ENCODE results near the gene CASKIN1.

CASKIN1 gene

DNA sequence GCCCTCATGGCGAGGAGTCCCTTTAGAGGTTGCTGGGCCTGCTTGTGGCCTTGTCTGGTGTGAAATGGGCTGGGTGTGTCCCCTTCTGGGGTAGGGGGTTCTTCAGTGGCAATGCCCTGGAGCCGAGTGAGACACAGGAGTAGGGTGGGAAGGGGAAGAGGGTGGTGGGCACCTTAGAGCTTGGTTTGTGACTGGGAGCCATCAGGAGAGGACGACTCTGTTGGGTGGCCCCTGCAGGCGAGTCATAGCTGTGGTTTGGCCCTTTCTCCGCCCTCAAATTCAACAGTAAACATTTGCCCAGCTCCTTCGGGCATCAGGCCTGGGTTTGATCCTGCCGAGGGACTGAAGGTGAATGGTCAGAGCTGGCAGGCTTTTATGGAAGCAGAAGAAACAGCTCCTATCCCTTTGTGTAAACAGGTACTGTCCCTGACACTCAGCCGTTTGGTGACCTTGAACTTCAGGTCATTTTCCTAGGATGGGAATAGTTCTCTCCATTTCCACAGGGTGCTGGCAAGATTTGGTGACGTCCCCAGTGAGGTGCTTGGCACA lies 29.9 kb upstream of the CASKIN1 start:
- Histone ChIP-seq H3K9me3 (ENCODE audit: control insufficient read depth in 5 of 5, low read length in 5 of 5) (no peaks in the 10 kb centered on the region), H3K4me1 (ENCODE audit: control insufficient read depth in 5 of 5, insufficient read depth in 5 of 5, low read length in 5 of 5) (peaks cover 0 to 28% (median 20%) of the 10 kb centered on the region in 5 donors), H3K27ac (ENCODE audit: low read depth, low read length) (no peak overlapping the region), H3K9ac (ENCODE audit: low read length in 5 of 5) (no peak overlapping the region), H3K27me3 (ENCODE audit: control insufficient read depth in 5 of 5, insufficient read depth in 4 of 5, low read length in 5 of 5) (no peaks in the 10 kb centered on the region), H3K36me3 (ENCODE audit: control insufficient read depth in 5 of 5, insufficient read depth in 5 of 5, low read length in 5 of 5) (peaks cover 0 to 43% (median 33%) of the 10 kb centered on the region in 5 donors), H3K4me3 (ENCODE audit: low read depth in 1 of 5, low read length in 5 of 5) (no peak overlapping the region)

DNA sequence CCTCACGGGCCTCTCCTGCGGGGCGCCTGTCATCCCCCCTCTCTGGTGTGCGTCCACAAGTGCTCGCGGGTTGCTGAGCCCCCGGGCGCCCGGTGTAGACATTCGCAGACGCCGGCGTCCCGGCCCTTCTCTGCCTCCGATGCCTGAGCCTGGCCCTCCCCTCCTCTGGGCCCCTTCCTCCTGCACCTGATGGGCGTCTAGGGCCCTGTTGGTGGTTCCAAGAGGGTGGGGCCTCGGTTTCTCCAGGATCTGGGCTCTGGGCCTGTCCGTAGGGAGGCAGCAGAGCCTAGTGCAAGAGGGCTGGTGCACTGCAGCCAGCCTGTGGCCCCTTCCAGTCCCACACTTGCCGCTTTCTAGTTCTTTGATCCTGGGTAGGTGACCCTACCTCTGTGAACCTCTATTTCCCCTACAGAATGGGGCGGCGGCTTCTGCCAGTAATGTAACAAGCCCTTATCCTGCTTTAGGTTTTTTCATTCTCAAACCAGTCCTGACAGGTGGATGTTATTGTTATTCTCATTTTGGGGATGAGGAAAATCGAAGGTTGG lies 27.6 kb upstream of the CASKIN1 start:
- peak overlapping the region; percentile 56 to 98 (median 92) for H3K9ac ChIP-seq (ENCODE audit: low read length in 5 of 5)
- H3K9me3 ChIP-seq (ENCODE audit: control insufficient read depth in 5 of 5, low read length in 5 of 5): no peaks in the 10 kb centered on the region
- H3K27ac ChIP-seq (ENCODE audit: low read depth, low read length): peak overlapping the region; percentile 80
- H3K4me3 ChIP-seq (ENCODE audit: low read depth in 1 of 5, low read length in 5 of 5): peak overlapping the region; percentile 74 to 90 (median 80)
- H3K4me1 ChIP-seq (ENCODE audit: control insufficient read depth in 5 of 5, insufficient read depth in 5 of 5, low read length in 5 of 5): peaks cover 0 to 20% (median 19%) of the 10 kb centered on the region in 5 donors
- no peaks in the 10 kb centered on the region for H3K27me3 ChIP-seq (ENCODE audit: control insufficient read depth in 5 of 5, insufficient read depth in 4 of 5, low read length in 5 of 5)
- peaks cover 0 to 21% (median 14%) of the 10 kb centered on the region in 5 donors for H3K36me3 ChIP-seq (ENCODE audit: control insufficient read depth in 5 of 5, insufficient read depth in 5 of 5, low read length in 5 of 5)

DNA sequence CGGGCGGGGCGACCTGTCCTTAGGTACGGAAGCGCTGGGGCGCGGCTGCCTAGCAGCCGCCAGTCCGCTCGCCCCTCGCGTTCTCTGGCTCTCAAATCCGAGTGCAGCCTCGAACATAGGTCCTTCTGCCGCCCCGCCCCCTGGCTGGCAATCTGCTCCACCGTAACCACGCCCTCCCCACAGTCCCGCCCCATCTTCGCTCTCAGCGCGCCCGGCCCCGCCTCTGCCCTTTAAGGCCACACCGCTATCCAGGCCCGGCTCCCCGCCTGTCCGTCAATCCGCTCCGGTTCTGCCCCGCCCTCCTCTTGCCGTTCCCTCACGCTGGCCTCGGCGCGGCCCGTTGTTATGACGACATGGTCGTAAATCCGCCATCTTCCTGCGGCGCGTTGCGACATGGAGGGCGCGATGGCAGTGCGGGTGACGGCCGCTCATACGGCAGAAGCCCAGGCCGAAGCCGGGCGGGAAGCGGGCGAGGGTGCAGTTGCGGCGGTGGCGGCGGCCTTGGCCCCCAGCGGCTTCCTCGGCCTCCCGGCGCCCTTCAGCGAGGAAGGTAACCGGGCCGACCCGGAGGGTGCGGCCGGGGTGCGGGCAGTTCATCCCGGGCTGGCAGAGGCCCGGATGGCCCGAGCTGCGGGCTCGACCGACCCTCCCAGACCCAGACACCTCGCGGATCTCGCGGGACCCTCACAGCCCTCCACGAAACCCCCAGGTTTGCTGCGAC lies 27.0 kb upstream of the CASKIN1 start, which contains the start of gene E4F1:
Gene E4F1, plus strand, starts transcription at position 371 of the 721 bp plus-strand sequence. Its CDS starts 23 bp downstream, at position 394.
- H3K9me3 ChIP-seq (ENCODE audit: control insufficient read depth in 5 of 5, low read length in 5 of 5): no peaks in the 10 kb centered on the region
- peaks cover 0 to 20% (median 19%) of the 10 kb centered on the region in 5 donors for H3K4me1 ChIP-seq (ENCODE audit: control insufficient read depth in 5 of 5, insufficient read depth in 5 of 5, low read length in 5 of 5)
- H3K36me3 ChIP-seq (ENCODE audit: control insufficient read depth in 5 of 5, insufficient read depth in 5 of 5, low read length in 5 of 5): peaks cover 0 to 14% (median 7%) of the 10 kb centered on the region in 5 donors
- no peaks in the 10 kb centered on the region for H3K27me3 ChIP-seq (ENCODE audit: control insufficient read depth in 5 of 5, insufficient read depth in 4 of 5, low read length in 5 of 5)
- peak within 1 kb of the TSS; percentile 80 for H3K27ac ChIP-seq (ENCODE audit: low read depth, low read length)
- peak within 1 kb of the TSS; percentile 56 to 98 (median 92) for H3K9ac ChIP-seq (ENCODE audit: low read length in 5 of 5)
- peak within 1 kb of the TSS; percentile 74 to 90 (median 80) for H3K4me3 ChIP-seq (ENCODE audit: low read depth in 1 of 5, low read length in 5 of 5)

DNA sequence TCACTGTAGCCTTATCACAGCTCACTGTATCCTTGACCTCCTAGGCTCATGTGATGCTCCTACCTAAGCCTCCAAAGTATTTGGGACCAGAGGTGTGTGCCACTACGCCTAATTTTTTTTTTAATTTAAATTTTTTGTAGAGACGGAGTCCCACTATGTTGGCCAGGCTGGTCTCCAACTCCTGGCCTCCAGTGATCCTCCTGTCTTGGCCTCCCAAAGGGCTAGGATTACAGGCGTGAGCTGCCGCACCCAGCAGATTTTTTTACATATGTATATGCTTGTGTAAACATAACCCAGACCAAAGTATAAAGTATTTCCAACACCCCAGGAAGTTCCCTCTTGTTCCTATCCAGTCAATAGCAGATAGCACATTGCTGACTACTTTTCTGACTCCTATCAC lies 19.9 kb upstream of the CASKIN1 start:
- H3K27me3 ChIP-seq (ENCODE audit: control insufficient read depth in 5 of 5, insufficient read depth in 4 of 5, low read length in 5 of 5): no peaks in the 10 kb centered on the region
- no peak overlapping the region for H3K4me3 ChIP-seq (ENCODE audit: low read depth in 1 of 5, low read length in 5 of 5)
- H3K9me3 ChIP-seq (ENCODE audit: control insufficient read depth in 5 of 5, low read length in 5 of 5): no peaks in the 10 kb centered on the region
- H3K9ac ChIP-seq (ENCODE audit: low read length in 5 of 5): no peak overlapping the region
- peaks cover 0 to 8% (median 0%) of the 10 kb centered on the region in 5 donors for H3K36me3 ChIP-seq (ENCODE audit: control insufficient read depth in 5 of 5, insufficient read depth in 5 of 5, low read length in 5 of 5)
- peaks cover 6 to 31% (median 22%) of the 10 kb centered on the region in 5 donors for H3K4me1 ChIP-seq (ENCODE audit: control insufficient read depth in 5 of 5, insufficient read depth in 5 of 5, low read length in 5 of 5)
- H3K27ac ChIP-seq (ENCODE audit: low read depth, low read length): no peak overlapping the region

DNA sequence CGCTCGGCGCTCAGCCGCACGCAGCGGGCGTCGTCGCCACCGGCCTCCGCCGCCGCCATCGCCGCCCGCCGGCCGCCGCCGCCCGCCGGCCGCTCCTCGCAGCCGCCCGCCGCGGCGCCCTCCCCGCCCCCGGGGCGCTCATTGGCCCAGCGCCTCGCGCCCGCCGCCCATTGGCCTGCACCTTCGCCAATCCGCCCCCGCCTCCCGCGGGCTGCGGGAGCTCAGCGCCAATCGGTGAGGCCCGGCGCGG lies 18.2 kb upstream of the CASKIN1 start, which contains the start of gene PGP:
Gene PGP, minus strand, starts transcription at position 122 of the 250 bp plus-strand sequence. Its CDS starts 63 bp downstream, at position 59.
- H3K9ac ChIP-seq (ENCODE audit: low read length in 5 of 5): peak within 1 kb of the TSS in 4 of 5 donors; percentile 72 to 85 (median 78)

GRCh38 chr16:2213817-2214718 lies 17.7 kb upstream of the CASKIN1 start:
- Histone ChIP-seq H3K9ac (ENCODE audit: low read length in 5 of 5) (peak overlapping the region in 4 of 5 donors; percentile 72 to 85 (median 74)), H3K36me3 (ENCODE audit: control insufficient read depth in 5 of 5, insufficient read depth in 5 of 5, low read length in 5 of 5) (peaks cover 0 to 23% (median 12%) of the 10 kb centered on the region in 5 donors), H3K27ac (ENCODE audit: low read depth, low read length) (no peak overlapping the region), H3K4me1 (ENCODE audit: control insufficient read depth in 5 of 5, insufficient read depth in 5 of 5, low read length in 5 of 5) (peaks cover 6 to 31% (median 22%) of the 10 kb centered on the region in 5 donors), H3K4me3 (ENCODE audit: low read depth in 1 of 5, low read length in 5 of 5) (peak overlapping the region; percentile 63 to 88 (median 79)), H3K27me3 (ENCODE audit: control insufficient read depth in 5 of 5, insufficient read depth in 4 of 5, low read length in 5 of 5) (no peaks in the 10 kb centered on the region), H3K9me3 (ENCODE audit: control insufficient read depth in 5 of 5, low read length in 5 of 5) (no peaks in the 10 kb centered on the region)

More for the DNA sequence above, 18.2 kb upstream of the CASKIN1 start, which contains the start of gene PGP:
- Histone ChIP-seq H3K27ac (ENCODE audit: low read depth, low read length) (peak within 1 kb of the TSS; percentile 83), H3K9me3 (ENCODE audit: control insufficient read depth in 5 of 5, low read length in 5 of 5) (no peaks in the 10 kb centered on the region), H3K36me3 (ENCODE audit: control insufficient read depth in 5 of 5, insufficient read depth in 5 of 5, low read length in 5 of 5) (peaks cover 0 to 18% (median 7%) of the 10 kb centered on the region in 5 donors), H3K4me3 (ENCODE audit: low read depth in 1 of 5, low read length in 5 of 5) (peak within 1 kb of the TSS; percentile 80 to 88 (median 83)), H3K27me3 (ENCODE audit: control insufficient read depth in 5 of 5, insufficient read depth in 4 of 5, low read length in 5 of 5) (no peaks in the 10 kb centered on the region), H3K4me1 (ENCODE audit: control insufficient read depth in 5 of 5, insufficient read depth in 5 of 5, low read length in 5 of 5) (peaks cover 6 to 31% (median 22%) of the 10 kb centered on the region in 5 donors)

GRCh38 chr16:2212362-2213324 lies 16.2 kb upstream of the CASKIN1 start:
- Histone ChIP-seq H3K27me3 (ENCODE audit: control insufficient read depth in 5 of 5, insufficient read depth in 4 of 5, low read length in 5 of 5) (no peaks in the 10 kb centered on the region), H3K27ac (ENCODE audit: low read depth, low read length) (no peak overlapping the region), H3K9me3 (ENCODE audit: control insufficient read depth in 5 of 5, low read length in 5 of 5) (no peaks in the 10 kb centered on the region), H3K4me1 (ENCODE audit: control insufficient read depth in 5 of 5, insufficient read depth in 5 of 5, low read length in 5 of 5) (peaks cover 6 to 31% (median 22%) of the 10 kb centered on the region in 5 donors), H3K36me3 (ENCODE audit: control insufficient read depth in 5 of 5, insufficient read depth in 5 of 5, low read length in 5 of 5) (peaks cover 0 to 38% (median 26%) of the 10 kb centered on the region in 5 donors), H3K9ac (ENCODE audit: low read length in 5 of 5) (peak overlapping the region in 4 of 5 donors; percentile 22 to 85 (median 65)), H3K4me3 (ENCODE audit: low read depth in 1 of 5, low read length in 5 of 5) (peak overlapping the region in 3 of 5 donors; percentile 17 to 79 (median 22))

GRCh38 chr16:2211923-2212347 lies 15.5 kb upstream of the CASKIN1 start:
- H3K36me3 ChIP-seq (ENCODE audit: control insufficient read depth in 5 of 5, insufficient read depth in 5 of 5, low read length in 5 of 5): peaks cover 0 to 45% (median 31%) of the 10 kb centered on the region in 5 donors
- no peaks in the 10 kb centered on the region for H3K27me3 ChIP-seq (ENCODE audit: control insufficient read depth in 5 of 5, insufficient read depth in 4 of 5, low read length in 5 of 5)
- H3K27ac ChIP-seq (ENCODE audit: low read depth, low read length): no peak overlapping the region
- no peaks in the 10 kb centered on the region for H3K9me3 ChIP-seq (ENCODE audit: control insufficient read depth in 5 of 5, low read length in 5 of 5)
- peaks cover 6 to 32% (median 25%) of the 10 kb centered on the region in 5 donors for H3K4me1 ChIP-seq (ENCODE audit: control insufficient read depth in 5 of 5, insufficient read depth in 5 of 5, low read length in 5 of 5)
- no peak overlapping the region for H3K9ac ChIP-seq (ENCODE audit: low read length in 5 of 5)
- H3K4me3 ChIP-seq (ENCODE audit: low read depth in 1 of 5, low read length in 5 of 5): no peak overlapping the region
